Right cardiac atrium (tissue), 5 donors: ENCODE data around the gene TMEM207. TPM values are rescaled to one million over a fixed set of nuclear protein-coding genes. Genes with fewer than 3 reads are reported as not detected.

ENCODE experiments used
- ATAC-seq, 2 donors: fragments of 200-7000 bp; cut with Tn5 transposase; one replicate each; pipeline versions ENCODE4 v1.8.0 to v1.9.1; 2020; ENCODE audit warnings: moderate library complexity in 2 of 2, mild to moderate bottlenecking in 1 of 2
- DNase-seq, 3 donors: peaks; one replicate each; pipeline ENCODE4 v3.0.0-alpha.2; 2020
- H3K27ac ChIP-seq: one replicate; pipeline ENCODE4 v1.5.1; 2013; ENCODE audit warnings: mild to moderate bottlenecking, low read length, control low read depth, moderate library complexity
- H3K27me3 ChIP-seq: one replicate; pipeline ENCODE4 v1.6.1; 2013; ENCODE audit not compliant: control insufficient read depth, insufficient read depth
- H3K4me1 ChIP-seq: one replicate; pipeline ENCODE4 v1.6.1; 2013; ENCODE audit warnings: low read length; ENCODE audit not compliant: control insufficient read depth, insufficient read depth
- H3K4me3 ChIP-seq: one replicate; pipeline ENCODE4 v1.5.1; 2013; ENCODE audit warnings: low read length, control low read depth
- H3K9me3 ChIP-seq: one replicate; pipeline ENCODE4 v1.6.1; 2013; ENCODE audit warnings: low read length; ENCODE audit not compliant: control insufficient read depth
- WGBS: extraction: QIAGEN DNeasy Blood & Tissue Kit; methylation state at CpG from one replicate; pipeline ENCODE4 v1.1.7; 2013; 5-methylcytosine and 5-hydroxymethylcytosine counted together
- intact Hi-C, 4 donors: fragments of 100-400 bp; cut with DNase I; formaldehyde crosslinking; loops; one replicate each; pipeline versions ENCODE4 v1.11.0 to v1.14.0; 2022 to 2023
- polyA plus RNA-seq: library from polyadenylated mRNA; stranded (reverse); fragments of 200-250 nt; gene quantifications from one replicate; pipeline ENCODE4 v1.2.3, GENCODE V29; 2013
- total RNA-seq, 4 donors: library from RNA; stranded (reverse); fragmentation: NEBNext Ultra II Directional; extraction: Animal tissue kit (Norgen Biotek cat#: 25700); gene quantifications; one replicate each; pipeline ENCODE4 v1.2.1, GENCODE V29; 2021
- donor health status: healthy with polysubstance abuse.
- donor health status: DM: no; HTN: yes; CAD: no.
- donor health status: DM: no; HTN: no; CAD: no.
- donor health status: DM: no; HTN: yes; CAD: no; lungs with severe emphysema.
- donor health status: DM: yes; HTN: yes; CAD: no.

The TMEM207 gene
- total and polyA plus RNA-seq, 5 donors, result not detected

DNA sequence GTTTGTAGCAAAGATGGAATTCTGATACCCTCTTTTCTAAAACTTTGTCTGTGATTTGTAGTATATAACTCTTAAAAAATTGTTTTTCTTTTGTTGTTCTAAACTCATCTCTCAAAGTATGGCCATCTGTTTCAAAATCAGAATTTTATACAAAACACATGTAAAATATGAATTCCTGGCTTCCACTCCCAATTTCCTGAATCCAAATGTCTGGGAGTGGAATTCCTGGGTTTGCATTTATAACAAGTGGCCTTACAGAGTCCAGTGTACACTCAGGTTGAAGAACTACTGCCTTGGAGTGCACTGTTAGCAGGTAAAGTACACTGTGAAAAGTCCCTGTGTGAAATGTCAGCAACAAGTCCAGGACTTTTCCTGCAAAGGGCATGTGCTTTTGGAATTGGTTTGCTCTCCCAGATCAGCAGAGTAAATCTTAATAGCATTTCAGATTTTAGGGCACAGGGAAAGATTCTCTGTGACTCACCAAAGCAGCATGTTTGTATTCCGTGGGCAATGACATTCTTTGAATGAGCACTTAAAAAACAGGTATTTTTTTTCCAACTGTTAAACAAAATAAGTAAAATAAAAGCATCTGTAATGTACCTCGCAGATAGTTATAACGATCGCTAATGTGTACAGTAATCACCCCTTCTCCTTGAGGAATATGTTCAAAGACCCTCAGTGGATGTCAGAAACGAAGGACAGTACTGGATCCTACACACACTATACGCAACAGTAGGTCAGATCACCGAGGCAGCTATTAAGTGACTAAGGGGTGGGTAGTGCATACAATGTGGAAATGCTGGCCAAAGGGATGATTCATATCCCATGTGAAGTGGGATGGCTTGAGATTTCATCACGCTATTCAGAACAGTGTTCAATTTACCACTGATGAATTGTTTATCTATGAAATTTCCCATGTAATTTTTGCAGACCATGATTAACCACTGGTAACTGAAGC is 63.7 kb downstream of the TMEM207 start:
- H3K4me3 ChIP-seq, result no peak overlapping the region
- no peaks in the 10 kb centered on the region for H3K4me1 ChIP-seq
- H3K27ac ChIP-seq, result no peak overlapping the region
- no peaks in the 10 kb centered on the region for H3K9me3 ChIP-seq
- DNase-seq (no peak), ATAC-seq (peak in 1 of 2 donors; percentile 44)
- intact Hi-C loops, result no loop called here
- 70% methylated on average over 8 of the region's 8 CpGs for WGBS
- no peaks in the 10 kb centered on the region for H3K27me3 ChIP-seq

DNA sequence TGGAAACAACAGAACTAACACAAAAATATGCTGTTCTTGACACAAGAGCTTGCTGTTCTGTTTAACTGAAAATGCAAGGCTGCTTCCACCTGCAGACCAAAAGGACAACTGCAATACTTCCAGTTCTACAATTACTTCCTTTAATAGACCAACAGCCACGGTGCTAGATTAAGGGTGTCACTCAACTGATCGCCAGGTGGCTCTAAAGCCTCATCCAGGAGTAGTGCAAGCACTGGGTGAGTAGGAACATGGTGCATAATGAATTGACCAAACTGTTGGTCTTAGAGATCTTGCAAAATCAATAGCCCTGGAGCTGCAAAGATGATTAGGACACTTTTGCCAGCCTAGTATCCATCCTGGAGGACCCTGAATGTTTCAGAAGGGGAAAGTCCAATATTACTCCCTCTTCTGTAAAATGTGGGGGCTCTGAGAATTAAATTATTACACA is 65.4 kb downstream of the TMEM207 start:
- intact Hi-C loops, result loop anchor here in 1 of 4 donors (5.0 kb wide), 1 partner anchor 157 kb away; no protein-coding TSS in a partner anchor
- no peak overlapping the region for H3K27ac ChIP-seq
- WGBS, result 29% methylated on average over 2 of the region's 2 CpGs
- ATAC-seq (peak; percentile 55 to 80), DNase-seq (peak in 1 of 3 donors; percentile 31)
- no peaks in the 10 kb centered on the region for H3K9me3 ChIP-seq
- H3K4me1 ChIP-seq, result no peaks in the 10 kb centered on the region
- no peak overlapping the region for H3K4me3 ChIP-seq
- H3K27me3 ChIP-seq, result no peaks in the 10 kb centered on the region

DNA sequence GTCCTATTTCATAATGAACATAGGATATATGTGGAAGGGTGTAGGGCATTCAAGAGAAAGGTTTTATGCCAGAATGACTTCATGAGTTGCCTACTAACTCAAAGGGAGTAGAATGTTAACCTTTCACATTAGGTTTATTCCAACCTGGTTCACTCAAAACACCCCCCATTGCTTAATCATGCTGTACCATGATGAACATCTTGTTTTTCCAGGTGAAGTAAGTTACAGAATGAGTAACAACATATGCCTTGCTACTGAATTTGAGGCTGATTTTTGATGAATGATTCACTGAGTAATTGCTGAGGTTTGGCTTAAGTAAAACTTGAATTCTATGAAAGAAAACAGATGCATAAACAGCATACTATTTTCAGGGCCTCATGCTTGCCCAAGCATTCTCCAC is 67.6 kb downstream of the TMEM207 start:
- intact Hi-C loops, result loop anchor here in 1 of 4 donors (5.0 kb wide), 1 partner anchor 155 kb away; no protein-coding TSS in a partner anchor
- Histone ChIP-seq H3K4me3 (no peak overlapping the region), H3K27me3 (no peaks in the 10 kb centered on the region), H3K9me3 (no peaks in the 10 kb centered on the region), H3K27ac (no peak overlapping the region), H3K4me1 (no peaks in the 10 kb centered on the region)
- no peak for ATAC-seq
- no peak for DNase-seq

DNA sequence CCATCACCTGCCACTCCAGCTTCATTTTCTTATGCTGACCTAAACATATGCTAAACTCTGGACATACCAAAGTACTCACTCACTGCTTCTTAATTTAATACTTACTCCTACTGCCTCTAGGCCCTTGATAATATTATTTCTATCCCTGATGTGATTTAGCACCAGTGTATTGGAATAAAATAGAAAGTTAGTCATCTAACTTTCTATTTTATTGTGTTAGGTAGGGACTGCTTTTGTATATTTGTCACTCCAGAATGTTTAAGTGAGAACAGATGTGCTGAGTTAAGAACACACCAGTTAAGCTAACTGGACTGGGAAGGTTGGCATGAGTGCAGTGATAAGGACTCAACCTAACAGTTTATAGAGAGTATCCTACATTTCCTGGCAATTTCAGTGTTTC is 68.3 kb downstream of the TMEM207 start:
- ATAC-seq (no peak), DNase-seq (no peak)
- Histone ChIP-seq H3K27ac (no peak overlapping the region), H3K9me3 (no peaks in the 10 kb centered on the region), H3K27me3 (no peaks in the 10 kb centered on the region), H3K4me3 (no peak overlapping the region), H3K4me1 (no peaks in the 10 kb centered on the region)
- intact Hi-C loops, result loop anchor here in 1 of 4 donors (5.0 kb wide), 1 partner anchor 154 kb away; no protein-coding TSS in a partner anchor

DNA sequence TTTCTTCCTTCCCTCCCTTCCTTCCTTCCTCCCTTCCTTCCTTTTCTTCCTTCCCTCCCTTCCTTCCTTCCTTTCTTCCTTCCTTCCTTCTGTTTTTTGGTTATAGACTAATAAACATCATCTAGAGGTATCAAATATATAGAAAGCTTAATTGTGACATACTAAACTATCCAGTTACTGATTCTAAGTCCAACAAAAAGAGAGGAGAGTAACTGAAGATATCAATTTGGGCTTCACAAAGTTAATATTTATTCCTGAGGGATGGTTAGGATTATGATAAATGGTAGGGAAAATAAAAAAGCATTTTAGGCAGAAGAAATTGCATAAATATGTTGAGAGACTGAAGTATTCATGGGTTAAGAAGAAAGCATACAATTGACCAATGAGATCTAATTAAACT is 69.5 kb downstream of the TMEM207 start:
- H3K27ac ChIP-seq, result no peak overlapping the region
- no peaks in the 10 kb centered on the region for H3K27me3 ChIP-seq
- no peak overlapping the region for H3K4me3 ChIP-seq
- DNase-seq (no peak), ATAC-seq (no peak)
- no peaks in the 10 kb centered on the region for H3K9me3 ChIP-seq
- intact Hi-C loops, result loop anchor here in 1 of 4 donors (5.0 kb wide), 1 partner anchor 153 kb away; no protein-coding TSS in a partner anchor
- no peaks in the 10 kb centered on the region for H3K4me1 ChIP-seq

Other genes with a start within 250 kb of the TMEM207 start
- 1 to 10 TPM; 1.2 to 2.0 (median 1.3) TPM for gene CLDN1, start 127.5 kb downstream of the TMEM207 start, total RNA-seq
- 1.3 TPM for gene CLDN1, start 127.5 kb downstream of the TMEM207 start, polyA plus RNA-seq
- not detected for gene CLDN16, start 61.7 kb downstream of the TMEM207 start, total RNA-seq
- 0.05 TPM for gene CLDN16, start 61.7 kb downstream of the TMEM207 start, polyA plus RNA-seq
- 1 to 10 TPM; 3.7 to 8.5 (median 6.9) TPM for gene IL1RAP, start 64.2 kb upstream of the TMEM207 start, total RNA-seq
- gene IL1RAP, start 64.2 kb upstream of the TMEM207 start, polyA plus RNA-seq, result 1.6 TPM